Measurements from ENCODE around the gene STK25. TPM values are rescaled to one million over a fixed set of nuclear protein-coding genes. Genes with fewer than 3 reads are reported as not detected.

STK25 gene
- total and polyA plus RNA-seq, 2 of the 8 experiments (the other 6 are each of a cell fraction or from before 2014, with no cell fraction given) = 159 to 546 TPM

GRCh38 chr2:241445426-241445825 lies 63.0 kb downstream of the STK25 start:
- H2BK12ac ChIP-seq (ENCODE audit: low read depth, low read length) = no peak overlapping the region
- H2BK15ac ChIP-seq (ENCODE audit: low read length) = no peak overlapping the region
- no peak overlapping the region for H4K91ac ChIP-seq (replicated peaks; ENCODE audit: insufficient read length, low read length)
- ChIA-PET POLR2A (ENCODE audit: partially characterized antibody) (no interaction called here), CTCF (ENCODE audit: partially characterized antibody) (interaction anchor here (1.2 kb wide), 2 partner anchors 18 to 29 kb away, joined by 3 to 5 read pairs; no protein-coding TSS in a partner anchor)
- H3K14ac ChIP-seq (ENCODE audit: insufficient read length) = no peak overlapping the region
- no peak overlapping the region for H3K23ac ChIP-seq (ENCODE audit: insufficient read length)
- H3K4ac ChIP-seq (replicated peaks; ENCODE audit: insufficient read length, low read depth, low read length) = no peak overlapping the region
- no peak overlapping the region for H3K27ac ChIP-seq (ENCODE audit: low read depth, low read length)
- H3K4me1 ChIP-seq (replicated peaks in 1 of 4; ENCODE audit: control insufficient read depth in 3 of 4, insufficient read depth in 4 of 4, low read length in 3 of 4) = no peaks in the 10 kb centered on the region
- H4K8ac ChIP-seq (ENCODE audit: extremely low read depth, insufficient read depth, low read length) = no peak overlapping the region
- no peak overlapping the region for H2AFZ ChIP-seq (ENCODE audit: low read length)
- H3K4me3 ChIP-seq (ENCODE audit: extremely low read depth in 1 of 4, insufficient read depth in 2 of 4, low read depth in 3 of 4, low read length in 4 of 4) = no peak overlapping the region
- H3K27me3 ChIP-seq (replicated peaks in 1 of 4; ENCODE audit: control insufficient read depth in 3 of 4, extremely low read depth in 1 of 4, insufficient read depth in 3 of 4, low read length in 3 of 4) = no peaks in the 10 kb centered on the region
- no peak overlapping the region for H4K5ac ChIP-seq (ENCODE audit: insufficient read length, low read depth, low read length)
- H2BK20ac ChIP-seq (ENCODE audit: low read length) = no peak overlapping the region
- 82% methylated on average over 2 of the region's 2 CpGs; no CpG with 5 or more reads in 1 of the 2 experiments for WGBS, 2 experiments (ENCODE audit: extremely low coverage in 1 of 2, insufficient coverage in 1 of 2, insufficient read length in 1 of 2, insufficient replicate concordance in 2 of 2, low coverage in 1 of 2, low lambda C conversion rate in 2 of 2, missing lambda C conversion rate in 1 of 2)
- no peaks in the 10 kb centered on the region for H3K9me3 ChIP-seq (ENCODE audit: insufficient read depth in 2 of 2, low read depth in 1 of 2, low read length in 1 of 2)
- no peak overlapping the region; a peak in 1 of 7 replicates for H3K9ac ChIP-seq (replicated peaks in 1 of 4; ENCODE audit: extremely low read depth in 1 of 4, low read depth in 3 of 4, low read length in 3 of 4)
- H3K18ac ChIP-seq (ENCODE audit: extremely low read depth, low read length) = no peak overlapping the region
- no peaks in the 10 kb centered on the region for H3K79me2 ChIP-seq (ENCODE audit: control insufficient read depth in 1 of 2, insufficient read depth in 2 of 2, low read length in 2 of 2)
- no peak for FAIRE-seq
- H2AK5ac ChIP-seq (ENCODE audit: low read depth, low read length) = no peak overlapping the region
- no peaks in the 10 kb centered on the region for H4K20me1 ChIP-seq (replicated peaks in 1 of 2; ENCODE audit: control insufficient read depth in 1 of 2, insufficient read depth in 2 of 2, low read length in 2 of 2)
- H2BK120ac ChIP-seq (replicated peaks; ENCODE audit: low read depth, low read length) = no peak overlapping the region
- no peak overlapping the region for H3K4me2 ChIP-seq (ENCODE audit: insufficient read depth in 1 of 2, low read depth in 2 of 2, low read length in 2 of 2)
- DNase-seq (ENCODE audit: low read depth in 1 of 2, low spot score in 2 of 2) = no peak
- no peak overlapping the region for H3K56ac ChIP-seq (replicated peaks; ENCODE audit: insufficient read length, low read depth, low read length)
- no peaks in the 10 kb centered on the region for H3K23me2 ChIP-seq (ENCODE audit: low read depth, low read length)
- H3K79me1 ChIP-seq (ENCODE audit: low read depth, low read length) = no peaks in the 10 kb centered on the region
- peaks cover 0 to 2% (median 0%) of the 10 kb centered on the region in 4 experiments; a peak in 3 of 8 replicates for H3K36me3 ChIP-seq (ENCODE audit: control insufficient read depth in 2 of 4, insufficient read depth in 4 of 4, low read length in 3 of 4)
- no peak overlapping the region for H2BK5ac ChIP-seq (ENCODE audit: low read depth, low read length)
- TF ChIP-seq HDAC6 (IDR thresholded peaks at IDR 0.05; ENCODE audit: low read depth, low read length) = no peak
- TF ChIP-seq USF2 (IDR thresholded peaks at IDR 0.05; ENCODE audit: low read length) = no peak
